ENCODE measurements around the gene OTOS. TPM values are rescaled to one million over a fixed set of nuclear protein-coding genes. Genes with fewer than 3 reads are reported as not detected.

OTOS gene
- total RNA-seq, 1 experiment from 2014 or later: not detected

DNA sequence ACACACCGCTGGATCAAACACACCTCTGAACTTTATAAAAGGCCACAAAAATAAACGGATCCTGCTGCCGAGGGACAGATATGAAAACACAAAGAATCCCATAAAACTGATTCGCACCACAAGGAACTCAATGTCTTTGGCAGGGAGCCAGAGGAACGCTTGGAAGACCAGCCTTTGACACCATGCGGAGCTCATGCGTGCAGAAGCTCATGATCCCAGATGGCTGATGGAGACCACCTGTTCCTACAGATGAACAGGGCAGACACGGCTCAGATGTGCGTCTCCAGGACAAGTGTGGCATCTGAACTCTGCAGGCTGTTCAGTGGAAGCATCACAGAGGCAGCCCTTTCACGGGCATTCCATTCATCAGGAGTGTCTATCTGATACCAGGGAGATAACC, 29.2 kb downstream of the OTOS start:
- POLR2A ChIA-PET: no interaction called here

DNA sequence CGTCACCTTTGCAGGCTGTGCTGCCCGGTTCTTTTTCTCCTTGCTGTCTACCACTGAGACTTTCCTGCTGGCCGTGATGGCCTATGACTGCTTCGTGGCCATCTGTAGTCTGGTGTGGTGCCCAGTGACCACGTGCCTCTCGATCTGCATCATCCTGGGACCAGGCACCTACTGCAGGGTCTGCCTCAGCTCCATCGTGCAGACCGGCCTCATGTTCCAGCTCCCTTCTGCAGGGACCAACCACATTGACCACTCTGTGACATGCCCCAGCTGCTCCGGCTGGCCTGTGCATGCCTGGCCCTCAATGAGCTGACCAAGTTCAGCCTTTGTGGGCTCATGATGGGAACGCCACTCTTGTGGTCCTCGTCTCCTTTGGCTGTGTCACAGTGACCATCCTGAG, 31.1 kb downstream of the OTOS start:
- no peak overlapping the region for H3K27ac ChIP-seq (ENCODE audit: low read depth, low read length)
- no peak overlapping the region for H3K9ac ChIP-seq (ENCODE audit: low read length)
- H3K4me1 ChIP-seq (ENCODE audit: control insufficient read depth in 1 of 2, insufficient read depth in 2 of 2, low read length in 2 of 2): no peaks in the 10 kb centered on the region
- ATAC-seq: no peak
- no peaks in the 10 kb centered on the region for H3K79me2 ChIP-seq (ENCODE audit: insufficient read depth, low read length)
- H2AFZ ChIP-seq (ENCODE audit: low read depth, low read length, poor library complexity, severe bottlenecking): no peak overlapping the region
- H3K27me3 ChIP-seq (ENCODE audit: insufficient read depth, low read length): peaks cover 34% of the 10 kb centered on the region
- intact Hi-C loops (cut with micrococcal nuclease): no loop called here
- H3K4me2 ChIP-seq (ENCODE audit: low read length): no peak overlapping the region
- DNase-seq (ENCODE audit: low read depth, low spot score): no peak
- BruUV-seq (replicated peaks): no TSS peak
- no peaks in the 10 kb centered on the region for H3K9me2 ChIP-seq (ENCODE audit: insufficient read depth)
- ChIA-PET CTCF (no interaction called here), POLR2A (no interaction called here), RAD21 (ENCODE audit: low non-redundant PET in 1 of 2, low total read pairs in 2 of 2, uncharacterized antibody in 2 of 2, unreplicated experiment in 2 of 2) (no interaction called here)
- no peaks in the 10 kb centered on the region for H3K9me3 ChIP-seq (ENCODE audit: control insufficient read depth in 1 of 2, insufficient read depth in 1 of 2, low read depth in 1 of 2, low read length in 2 of 2)
- H4K20me1 ChIP-seq (ENCODE audit: insufficient read depth): no peaks in the 10 kb centered on the region
- no peaks in the 10 kb centered on the region for H3K36me3 ChIP-seq (ENCODE audit: control insufficient read depth in 1 of 2, insufficient read depth in 2 of 2, low read length in 2 of 2)
- H3K4me3 ChIP-seq (replicated peaks in 1 of 2; ENCODE audit: low read depth in 1 of 2, low read length in 2 of 2): no peak overlapping the region
- TF ChIP-seq CBX3 (IDR thresholded peaks at IDR 0.05; ENCODE audit: low read depth): no peak
- TF ChIP-seq FOSL1 (IDR thresholded peaks at IDR 0.05; ENCODE audit: low read depth): no peak
- no peak for TF ChIP-seq YY1 (IDR thresholded peaks at IDR 0.05; ENCODE audit: extremely low read depth, insufficient replicate concordance, low read depth, low read length)
- no peak for TF ChIP-seq ZFX (IDR thresholded peaks at IDR 0.05)
- TF ChIP-seq EZH2phosphoT487 (IDR thresholded peaks at IDR 0.05; ENCODE audit: borderline replicate concordance): no peak
- TF ChIP-seq SIN3A (IDR thresholded peaks at IDR 0.05; ENCODE audit: low read depth): no peak
- no peak for TF ChIP-seq JUND (IDR thresholded peaks at IDR 0.05)
- no peak for TF ChIP-seq EZH2 (IDR thresholded peaks at IDR 0.05)
- no peak for TF ChIP-seq POLR2AphosphoS5 (IDR thresholded peaks at IDR 0.05; ENCODE audit: low read depth, low read length)
- TF ChIP-seq, protein P1, sequence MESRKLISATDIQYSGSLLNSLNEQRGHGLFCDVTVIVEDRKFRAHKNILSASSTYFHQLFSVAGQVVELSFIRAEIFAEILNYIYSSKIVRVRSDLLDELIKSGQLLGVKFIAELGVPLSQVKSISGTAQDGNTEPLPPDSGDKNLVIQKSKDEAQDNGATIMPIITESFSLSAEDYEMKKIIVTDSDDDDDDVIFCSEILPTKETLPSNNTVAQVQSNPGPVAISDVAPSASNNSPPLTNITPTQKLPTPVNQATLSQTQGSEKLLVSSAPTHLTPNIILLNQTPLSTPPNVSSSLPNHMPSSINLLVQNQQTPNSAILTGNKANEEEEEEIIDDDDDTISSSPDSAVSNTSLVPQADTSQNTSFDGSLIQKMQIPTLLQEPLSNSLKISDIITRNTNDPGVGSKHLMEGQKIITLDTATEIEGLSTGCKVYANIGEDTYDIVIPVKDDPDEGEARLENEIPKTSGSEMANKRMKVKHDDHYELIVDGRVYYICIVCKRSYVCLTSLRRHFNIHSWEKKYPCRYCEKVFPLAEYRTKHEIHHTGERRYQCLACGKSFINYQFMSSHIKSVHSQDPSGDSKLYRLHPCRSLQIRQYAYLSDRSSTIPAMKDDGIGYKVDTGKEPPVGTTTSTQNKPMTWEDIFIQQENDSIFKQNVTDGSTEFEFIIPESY (IDR thresholded peaks at IDR 0.05; ENCODE audit: extremely low read depth, insufficient replicate concordance, low read length): no peak

More for the DNA sequence above, 29.2 kb downstream of the OTOS start:
- Histone ChIP-seq H3K4me1 (ENCODE audit: control insufficient read depth in 1 of 2, insufficient read depth in 2 of 2, low read length in 2 of 2) (no peaks in the 10 kb centered on the region), H3K27ac (ENCODE audit: low read depth, low read length) (no peak overlapping the region), H3K36me3 (ENCODE audit: control insufficient read depth in 1 of 2, insufficient read depth in 2 of 2, low read length in 2 of 2) (no peaks in the 10 kb centered on the region), H3K9me2 (ENCODE audit: insufficient read depth) (no peaks in the 10 kb centered on the region), H3K9ac (ENCODE audit: low read length) (no peak overlapping the region), H3K9me3 (ENCODE audit: control insufficient read depth in 1 of 2, insufficient read depth in 1 of 2, low read depth in 1 of 2, low read length in 2 of 2) (no peaks in the 10 kb centered on the region), H3K4me3 (replicated peaks in 1 of 2; ENCODE audit: low read depth in 1 of 2, low read length in 2 of 2) (no peak overlapping the region), H2AFZ (ENCODE audit: low read depth, low read length, poor library complexity, severe bottlenecking) (no peak overlapping the region), H4K20me1 (ENCODE audit: insufficient read depth) (no peaks in the 10 kb centered on the region), H3K4me2 (ENCODE audit: low read length) (no peak overlapping the region), H3K27me3 (ENCODE audit: insufficient read depth, low read length) (peaks cover 38% of the 10 kb centered on the region), H3K79me2 (ENCODE audit: insufficient read depth, low read length) (no peaks in the 10 kb centered on the region)
- ATAC-seq: no peak
- ChIA-PET RAD21 (ENCODE audit: low non-redundant PET in 1 of 2, low total read pairs in 2 of 2, uncharacterized antibody in 2 of 2, unreplicated experiment in 2 of 2) (no interaction called here), CTCF (no interaction called here)
- no TSS peak for BruUV-seq (replicated peaks)
- TF ChIP-seq EZH2 (IDR thresholded peaks at IDR 0.05) (no peak), POLR2A (IDR thresholded peaks at IDR 0.05; ENCODE audit: borderline replicate concordance, extremely low read depth, insufficient read depth, insufficient read length) (no peak), SRF (IDR thresholded peaks at IDR 0.05; ENCODE audit: low read depth) (no peak), EGR1 (IDR thresholded peaks at IDR 0.05; ENCODE audit: low read depth) (no peak), JUND (IDR thresholded peaks at IDR 0.05) (no peak)
- TF ChIP-seq, protein P1 (IDR thresholded peaks at IDR 0.05; ENCODE audit: extremely low read depth, insufficient replicate concordance, low read length): no peak
- no peak for DNase-seq (ENCODE audit: low read depth, low spot score)
- intact Hi-C loops (cut with micrococcal nuclease): no loop called here

Measured in HCT116 (cell line).